ENCODE measurements around the gene CDC42EP1. TPM values are rescaled to one million over a fixed set of nuclear protein-coding genes. Genes with fewer than 3 reads are reported as not detected.
A peak's percentile ranks its signal among the peaks of the same experiment; 100 is the strongest.

The CDC42EP1 gene
- total and polyA plus RNA-seq, 2 experiments from 2014 or later = 7.7 to 10.2 TPM

GRCh38 chr22:37607935-37608476 is 47.7 kb downstream of the CDC42EP1 start:
- Mint-ChIP-seq H3K27ac (peak overlapping the region; percentile 97), H3K4me1 (peaks cover 11% of the 10 kb centered on the region), H3K4me3 (peak overlapping the region; percentile 86), H3K36me3 (ENCODE audit: low read depth) (no peaks in the 10 kb centered on the region), H3K27me3 (ENCODE audit: insufficient read depth, low read depth, poor library complexity) (peaks cover 11% of the 10 kb centered on the region), H3K9me3 (no peaks in the 10 kb centered on the region; the same call in 2 of the 3 replicates)
- peaks cover 13% of the 10 kb centered on the region for H3F3A ChIP-seq (replicated peaks; ENCODE audit: low read depth)
- ATAC-seq (peak; percentile 63; the same call in 2 of the 3 replicates), DNase-seq (ENCODE audit: low spot score) (peak; percentile 98)
- no peaks in the 10 kb centered on the region for H3K9me2 ChIP-seq (ENCODE audit: insufficient read depth)
- H2AFZ ChIP-seq = no peak overlapping the region
- H4K20me1 ChIP-seq (replicated peaks; ENCODE audit: insufficient read depth) = no peaks in the 10 kb centered on the region
- TF ChIP-seq ZNF462 (CRISPR knock-in tag; IDR thresholded peaks at IDR 0.05) (no peak), ETS1 (IDR thresholded peaks at IDR 0.05) (peak; percentile 19; the same call in 1 of the 2 replicates)
- H3K27ac ChIP-seq (ENCODE audit: low read depth) = peak overlapping the region; percentile 98
- peak overlapping the region; percentile 94 for H3K4me3 ChIP-seq
- H3K36me3 ChIP-seq (ENCODE audit: insufficient read depth) = no peaks in the 10 kb centered on the region
- H3K27me3 ChIP-seq (ENCODE audit: insufficient read depth) = no peaks in the 10 kb centered on the region
- peak overlapping the region; percentile 83 for H3K4me2 ChIP-seq
- peaks cover 25% of the 10 kb centered on the region for H3K79me2 ChIP-seq (replicated peaks; ENCODE audit: insufficient read depth)
- H3K4me1 ChIP-seq (ENCODE audit: insufficient read depth) = peaks cover 12% of the 10 kb centered on the region
